IMR-90 (cell line): ENCODE results near the gene COL5A2. TPM values are rescaled to one million over a fixed set of nuclear protein-coding genes. Genes with fewer than 3 reads are reported as not detected.
A peak's percentile ranks its signal among the peaks of the same experiment; 100 is the strongest.

Experiments used
- ATAC-seq: fragments of 200-7000 bp; cut with Tn5 transposase; 2 replicates; pipeline ENCODE4 v1.9.1; 2020; ENCODE audit warnings: low read depth, mild to moderate bottlenecking, moderate library complexity
- BruUV-seq: library from RNA; stranded (reverse); fragments of 400-500 nt; replicated peaks from 2 replicates; lab custom pipeline; 2021; lab: Mats Ljungman, UMichigan
- CTCF ChIA-PET: fragments of 300-600 bp; formaldehyde crosslinking; extraction: SDS; loops from one replicate; lab custom pipeline; 2021; ENCODE audit warnings: antibody characterized with exemption; lab: Yijun Ruan, JAX
- POLR2A ChIA-PET: fragments of 300-600 bp; sonication (Branson Sonifier 250); formaldehyde crosslinking; loops from one replicate; lab custom pipeline; 2022; ENCODE audit warnings: antibody characterized with exemption; ENCODE audit not compliant: unreplicated experiment; lab: Charles Lee
- DNase-seq: peaks from one replicate; pipeline ENCODE4 v3.0.0; 2013
- H2AFZ ChIP-seq: replicated peaks from 2 replicates; pipeline ENCODE3; 2013; ENCODE audit warnings: low read length, mild to moderate bottlenecking; ENCODE audit not compliant: poor library complexity
- H2AK5ac ChIP-seq: 2 replicates; pipeline ENCODE4 v1.6.1; 2013; ENCODE audit warnings: low read depth, low read length, inconsistent platforms
- H2AK9ac ChIP-seq: replicated peaks from 2 replicates; pipeline ENCODE3; 2013; ENCODE audit warnings: mild to moderate bottlenecking, low read depth, low read length, moderate library complexity; ENCODE audit not compliant: poor library complexity
- H2BK120ac ChIP-seq: 2 replicates; pipeline ENCODE4 v1.6.1; 2013; ENCODE audit warnings: low read depth, low read length, inconsistent platforms
- H2BK15ac ChIP-seq: 3 replicates; pipeline ENCODE4 v1.6.1; 2013; ENCODE audit warnings: low read depth, low read length, inconsistent platforms
- H2BK20ac ChIP-seq: 2 replicates; pipeline ENCODE4 v1.6.1; 2013; ENCODE audit warnings: low read depth, mild to moderate bottlenecking, inconsistent platforms, low read length, moderate library complexity
- H2BK5ac ChIP-seq: 2 replicates; pipeline ENCODE4 v1.6.1; 2013; ENCODE audit warnings: mild to moderate bottlenecking, low read depth, low read length, inconsistent platforms; ENCODE audit not compliant: poor library complexity, severe bottlenecking
- H3K14ac ChIP-seq: replicated peaks from 2 replicates; pipeline ENCODE4 v1.6.1; 2013; ENCODE audit warnings: low read depth, low read length, inconsistent platforms
- H3K18ac ChIP-seq: 2 replicates; pipeline ENCODE4 v1.6.1; 2013; ENCODE audit warnings: low read depth, low read length, control low read depth
- H3K23ac ChIP-seq: 2 replicates; pipeline ENCODE4 v1.6.1; 2013; ENCODE audit warnings: low read depth, low read length, inconsistent platforms
- H3K27ac ChIP-seq: 2 replicates; pipeline ENCODE4 v1.5.1; 2013; ENCODE audit warnings: mild to moderate bottlenecking, control low read depth, low read length; ENCODE audit not compliant: insufficient read depth
- H3K27me3 ChIP-seq: 2 replicates; pipeline ENCODE4 v1.6.1; 2013; ENCODE audit warnings: low read length; ENCODE audit not compliant: control insufficient read depth, insufficient read depth
- H3K36me3 ChIP-seq: 2 replicates; pipeline ENCODE4 v1.6.1; 2013; ENCODE audit warnings: low read length, mixed read lengths; ENCODE audit not compliant: control insufficient read depth, insufficient read depth
- H3K4ac ChIP-seq: 2 replicates; pipeline ENCODE4 v1.6.1; 2013; ENCODE audit warnings: low read depth, low read length, inconsistent platforms
- H3K4me1 ChIP-seq: 2 replicates; pipeline ENCODE4 v1.6.1; 2013; ENCODE audit warnings: low read length, mixed read lengths; ENCODE audit not compliant: control insufficient read depth, insufficient read depth
- H3K4me2 ChIP-seq: 2 replicates; pipeline ENCODE4 v1.6.1; 2013; ENCODE audit warnings: low read depth, mild to moderate bottlenecking, control low read depth, low read length, moderate library complexity
- H3K4me3 ChIP-seq: 2 replicates; pipeline ENCODE4 v1.5.1; 2013; ENCODE audit warnings: low read depth, mild to moderate bottlenecking, control low read depth, low read length, moderate library complexity; ENCODE audit not compliant: insufficient read depth
- H3K56ac ChIP-seq: 2 replicates; pipeline ENCODE4 v1.6.1; 2013; ENCODE audit warnings: low read length, inconsistent platforms; ENCODE audit not compliant: insufficient read depth; ENCODE audit errors: extremely low read depth
- H3K79me1 ChIP-seq, 2 experiments: 2 replicates each; pipeline ENCODE4 v1.6.1; 2013; ENCODE audit warnings: low read length in 2 of 2, inconsistent platforms in 1 of 2, low read depth in 1 of 2
- H3K9ac ChIP-seq: 2 replicates; pipeline ENCODE4 v1.6.1; 2013; ENCODE audit warnings: low read depth, low read length, control low read depth
- H3K9me1 ChIP-seq: 2 replicates; pipeline ENCODE4 v1.6.1; 2013; ENCODE audit warnings: low read length, inconsistent platforms; ENCODE audit not compliant: insufficient read depth
- H3K9me3 ChIP-seq: 2 replicates; pipeline ENCODE4 v1.6.1; 2013; ENCODE audit warnings: low read length; ENCODE audit not compliant: control insufficient read depth, insufficient read depth
- H4K20me1 ChIP-seq: 2 replicates; pipeline ENCODE4 v1.6.1; 2013; ENCODE audit warnings: low read length, inconsistent platforms; ENCODE audit not compliant: insufficient read depth
- H4K5ac ChIP-seq: 2 replicates; pipeline ENCODE4 v1.6.1; 2013; ENCODE audit warnings: mild to moderate bottlenecking, low read depth, low read length, control low read depth
- H4K8ac ChIP-seq, 2 experiments: 2 replicates each; pipeline ENCODE4 v1.6.1; 2013; ENCODE audit warnings: low read depth in 2 of 2, low read length in 2 of 2, control low read depth in 1 of 2, inconsistent platforms in 1 of 2
- H4K91ac ChIP-seq: 2 replicates; pipeline ENCODE4 v1.6.1; 2013; ENCODE audit warnings: low read depth, low read length, inconsistent platforms; ENCODE audit not compliant: insufficient read depth
- BHLHE40 ChIP-seq: fragments of 150-350 bp; IDR thresholded peaks from 2 replicates; pipeline ENCODE4 v1.6.1; 2016; ENCODE audit warnings: mild to moderate bottlenecking, low read depth, low read length
- CEBPB ChIP-seq: IDR thresholded peaks from 2 replicates; pipeline ENCODE4 v1.6.1; 2012; ENCODE audit warnings: low read depth, low read length, improper control_type of control experiment
- CHD1 ChIP-seq: IDR thresholded peaks from 2 replicates; pipeline ENCODE4 v1.6.1; 2012; ENCODE audit warnings: low read depth, low read length, improper control_type of control experiment
- CTCF ChIP-seq: conservative IDR thresholded peaks from 2 replicates; pipeline ENCODE4 v1.5.1; 2012; ENCODE audit warnings: mild to moderate bottlenecking, low read depth, low read length, improper control_type of control experiment
- ELK1 ChIP-seq: fragments of 150-350 bp; IDR thresholded peaks from 2 replicates; pipeline ENCODE4 v1.6.1; 2016; ENCODE audit warnings: low read depth, mild to moderate bottlenecking, low read length, moderate library complexity, borderline replicate concordance
- FOS ChIP-seq: fragments of 150-350 bp; IDR thresholded peaks from 2 replicates; pipeline ENCODE4 v1.6.1; 2016; ENCODE audit warnings: low read depth, low read length
- MAFK ChIP-seq: IDR thresholded peaks from 2 replicates; pipeline ENCODE4 v1.6.1; 2012; ENCODE audit warnings: low read depth, low read length, improper control_type of control experiment
- MAZ ChIP-seq: IDR thresholded peaks from 2 replicates; pipeline ENCODE4 v1.6.1; 2012; ENCODE audit warnings: low read depth, mild to moderate bottlenecking, low read length, improper control_type of control experiment, moderate library complexity, borderline replicate concordance
- MXI1 ChIP-seq: IDR thresholded peaks from 2 replicates; pipeline ENCODE4 v1.6.1; 2012; ENCODE audit warnings: low read depth, mild to moderate bottlenecking, low read length, moderate library complexity, borderline replicate concordance
- NFE2L2 ChIP-seq: fragments of 150-350 bp; IDR thresholded peaks from 2 replicates; pipeline ENCODE4 v1.6.1; 2016; ENCODE audit warnings: low read depth, mild to moderate bottlenecking, low read length
- POLR2A ChIP-seq: IDR thresholded peaks from 2 replicates; pipeline ENCODE4 v1.6.1; 2012; ENCODE audit warnings: mild to moderate bottlenecking, low read depth, low read length
- RAD21 ChIP-seq: IDR thresholded peaks from 2 replicates; pipeline ENCODE4 v1.6.1; 2012; ENCODE audit warnings: low read length, improper control_type of control experiment
- RCOR1 ChIP-seq: IDR thresholded peaks from 2 replicates; pipeline ENCODE4 v1.6.1; 2012; ENCODE audit warnings: mild to moderate bottlenecking, low read length, improper control_type of control experiment; ENCODE audit not compliant: insufficient replicate concordance
- RFX5 ChIP-seq: IDR thresholded peaks from 2 replicates; pipeline ENCODE4 v1.8.0; 2012; ENCODE audit warnings: low read depth, mild to moderate bottlenecking, low read length, moderate library complexity
- SMC3 ChIP-seq: fragments of 150-350 bp; IDR thresholded peaks from 2 replicates; pipeline ENCODE4 v1.6.1; 2016; ENCODE audit warnings: low read depth, mild to moderate bottlenecking, antibody characterized with exemption, low read length, moderate library complexity
- USF2 ChIP-seq: fragments of 150-350 bp; IDR thresholded peaks from 2 replicates; pipeline ENCODE4 v1.6.1; 2017; ENCODE audit warnings: mild to moderate bottlenecking, antibody characterized with exemption, low read length, low read depth
- dilution Hi-C: fragments of 300-500 bp; cut with HindIII; formaldehyde crosslinking; loops from one replicate; pipeline ENCODE4 v1.14.3; 2018; ENCODE audit warnings: low sequenced_read_pairs; ENCODE audit not compliant: unreplicated experiment
- in situ Hi-C: fragments of 300-500 bp; cut with MboI; formaldehyde crosslinking; loops from 3 replicates; pipeline ENCODE4 v1.14.3; 2019; ENCODE audit warnings: low sequenced_read_pairs, inconsistent platforms, mixed read lengths
- intact Hi-C: fragments of 100-400 bp; cut with micrococcal nuclease; formaldehyde crosslinking; loops from 2 replicates; pipeline ENCODE4 v1.10.0; 2022
- polyA plus RNA-seq, 3 experiments: library from polyadenylated mRNA; depleted of rRNA; stranded (reverse); fragments of >200 nt; gene quantifications; 2 replicates each; pipeline ENCODE4 v1.2.3, GENCODE V29; 2012; ENCODE audit warnings: low replicate concordance in 1 of 3
- total RNA-seq: library from RNA; depleted of rRNA; stranded (reverse); fragments of >200 nt; gene quantifications from 2 replicates; pipeline ENCODE4 v1.2.3, GENCODE V29; 2012

COL5A2 gene
- total and polyA plus RNA-seq, 2 of the 4 experiments (the other 2 are of a cell fraction) = 181 to 257 TPM

GRCh38 chr2:189066037-189066436 lies 113.5 kb downstream of the COL5A2 start:
- Histone ChIP-seq H3K23ac (no peak overlapping the region), H3K36me3 (peaks cover 53% of the 10 kb centered on the region), H3K4me2 (no peak overlapping the region), H3K27me3 (no peaks in the 10 kb centered on the region), H3K9ac (no peak overlapping the region), H3K9me3 (no peaks in the 10 kb centered on the region), H2AK9ac (no peak overlapping the region), H3K9me1 (peaks cover 3% of the 10 kb centered on the region), H4K8ac (peak overlapping the region in 1 of 2 experiments; percentile 4; a peak in 1 of 4 replicates), H2AFZ (no peak overlapping the region), H3K4me3 (no peak overlapping the region), H2BK120ac (no peak overlapping the region), H2BK5ac (peak overlapping the region; percentile 16), H2BK15ac (no peak overlapping the region), H3K14ac (no peak overlapping the region), H3K56ac (no peak overlapping the region), H3K27ac (peak overlapping the region; percentile 48), H3K79me1 (peaks cover 18 to 44% of the 10 kb centered on the region in 2 experiments), H4K20me1 (no peaks in the 10 kb centered on the region), H2BK20ac (no peak overlapping the region), H3K4me1 (peaks cover 9% of the 10 kb centered on the region; the same call in 1 of the 2 replicates), H4K5ac (peak overlapping the region; percentile 68; the same call in 1 of the 2 replicates), H3K4ac (no peak overlapping the region; the same call in none of the 2 replicates), H4K91ac (no peak overlapping the region), H2AK5ac (no peak overlapping the region), H3K18ac (peak overlapping the region; percentile 52; the same call in 1 of the 2 replicates)
- intact Hi-C loops = no loop called here
- dilution Hi-C loops = no loop called here
- BruUV-seq = no TSS peak
- peak; percentile 55 for DNase-seq
- POLR2A ChIA-PET = no interaction called here
- peak; percentile 37 for ATAC-seq
- CTCF ChIA-PET = no interaction called here
- in situ Hi-C loops = no loop called here
- TF ChIP-seq CTCF (no peak), CHD1 (no peak), MXI1 (no peak), FOS (no peak), RAD21 (no peak), USF2 (no peak), CEBPB (no peak), BHLHE40 (no peak), NFE2L2 (no peak), MAZ (no peak), POLR2A (no peak), RCOR1 (no peak), ELK1 (no peak), MAFK (no peak), SMC3 (no peak), RFX5 (no peak)
